Pons (tissue), 1 donor: ENCODE results near the gene ERN2.

Source experiments
- DNase-seq: peaks from one replicate; pipeline ENCODE4 v3.0.0-alpha.2; 2016; ENCODE audit warnings: low spot score

ERN2 gene

GRCh38 chr16:23687034-23687808 lies 25.8 kb downstream of the ERN2 start:
- DNase-seq, result no peak

DNA sequence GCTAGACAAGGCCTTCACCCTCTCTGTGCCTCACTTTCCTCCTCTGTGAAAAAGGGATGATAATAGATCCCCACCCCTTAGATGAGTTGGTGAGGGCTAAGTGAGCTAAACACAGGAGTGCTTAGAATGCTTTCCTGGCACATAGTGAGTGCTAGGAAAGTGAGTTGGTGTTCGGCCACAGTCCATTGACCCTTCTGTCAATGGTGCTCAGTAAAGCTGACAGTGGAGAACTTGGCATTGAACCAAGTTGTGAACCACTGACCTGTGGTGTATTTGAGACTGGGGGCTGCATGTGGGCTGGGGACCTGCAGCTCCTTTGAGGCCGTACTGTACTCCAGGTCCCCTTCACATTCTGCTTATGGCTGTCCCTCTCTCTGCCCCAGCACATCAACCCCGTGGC lies 29.5 kb downstream of the ERN2 start:
- no peak for DNase-seq

DNA sequence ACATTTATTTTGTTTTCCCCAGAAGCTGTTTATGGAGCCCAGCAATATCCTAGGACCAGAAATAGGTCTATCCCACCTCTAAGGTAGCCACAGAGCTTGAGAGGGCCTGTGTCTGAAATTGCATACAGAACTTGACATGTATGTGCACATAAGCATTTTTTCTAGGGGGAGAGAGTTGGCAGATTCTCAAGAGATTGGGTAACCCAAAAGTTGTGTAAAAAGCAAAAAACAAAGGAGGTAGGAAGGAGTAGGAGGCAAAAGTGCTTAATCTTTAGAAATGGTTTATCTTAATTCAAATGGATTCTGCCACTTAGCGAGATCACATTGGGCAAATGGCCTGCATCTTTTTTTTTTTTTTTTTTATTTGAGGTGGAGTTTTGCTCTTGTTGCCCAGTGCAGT lies 30.8 kb downstream of the ERN2 start:
- no peak for DNase-seq

DNA sequence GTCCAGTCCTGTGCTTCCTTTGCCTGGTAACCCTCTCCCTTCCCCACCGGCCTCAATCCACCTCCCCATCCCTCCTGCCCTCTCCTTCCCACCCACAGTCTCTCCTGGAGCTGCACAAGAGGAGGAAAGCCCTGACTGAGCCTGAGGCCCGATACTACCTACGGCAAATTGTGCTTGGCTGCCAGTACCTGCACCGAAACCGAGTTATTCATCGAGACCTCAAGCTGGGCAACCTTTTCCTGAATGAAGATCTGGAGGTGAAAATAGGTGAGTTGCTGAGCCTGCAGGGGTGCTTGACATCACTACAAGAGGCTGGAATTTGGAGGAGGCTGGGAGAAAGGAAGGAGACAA lies 33.1 kb downstream of the ERN2 start:
- DNase-seq, result no peak

GRCh38 chr16:23679274-23679985 lies 33.6 kb downstream of the ERN2 start:
- DNase-seq, result no peak

- peak; percentile 33 for DNase-seq
Observed at GRCh38 chr16:23678430-23679273, 34.4 kb downstream of the ERN2 start, which contains the start of gene PLK1. Gene PLK1 (plus strand): TSS chr16:23678889. CDS start chr16:23678933, 44 bp downstream.

DNA sequence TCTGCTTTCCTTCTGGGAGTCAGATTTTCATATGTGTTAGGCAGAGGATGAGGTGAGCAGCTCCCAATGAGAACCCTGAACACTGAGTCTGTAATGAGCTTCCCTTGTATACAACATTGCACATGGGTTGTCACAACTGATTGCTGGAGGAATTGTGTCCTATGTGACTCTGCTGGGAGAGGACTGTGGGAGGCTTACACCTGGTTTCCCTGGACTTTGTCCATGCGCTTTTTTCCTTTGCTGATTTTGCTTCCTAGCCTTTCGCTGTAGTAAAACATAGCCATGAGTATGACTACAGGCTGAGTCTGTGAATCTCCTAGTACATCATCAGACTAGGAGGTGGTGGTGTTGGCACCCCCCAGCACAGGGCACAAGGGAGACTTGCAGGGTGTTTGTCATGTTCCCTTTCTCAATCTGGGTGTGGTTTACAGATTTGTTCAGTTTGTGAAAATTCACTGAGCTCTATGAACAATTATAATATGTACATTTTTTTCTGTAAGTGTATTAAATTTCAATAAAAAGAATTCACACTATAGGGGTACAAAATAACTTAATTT lies 36.0 kb downstream of the ERN2 start:
- DNase-seq, result no peak

- no peak for DNase-seq
Observed at GRCh38 chr16:23673971-23674614, 38.9 kb downstream of the ERN2 start.

GRCh38 chr16:23670137-23670776 lies 42.8 kb downstream of the ERN2 start:
- DNase-seq, result no peak

- no peak for DNase-seq
Observed at GRCh38 chr16:23668873-23669272, 44.1 kb downstream of the ERN2 start.

- no peak for DNase-seq
Observed at GRCh38 chr16:23668225-23668624, 44.8 kb downstream of the ERN2 start.

GRCh38 chr16:23667355-23667659 lies 45.7 kb downstream of the ERN2 start:
- no peak for DNase-seq

GRCh38 chr16:23666571-23667354 lies 46.3 kb downstream of the ERN2 start:
- no peak for DNase-seq

- DNase-seq, result no peak
Observed at GRCh38 chr16:23663918-23664317, 49.1 kb downstream of the ERN2 start.

DNA sequence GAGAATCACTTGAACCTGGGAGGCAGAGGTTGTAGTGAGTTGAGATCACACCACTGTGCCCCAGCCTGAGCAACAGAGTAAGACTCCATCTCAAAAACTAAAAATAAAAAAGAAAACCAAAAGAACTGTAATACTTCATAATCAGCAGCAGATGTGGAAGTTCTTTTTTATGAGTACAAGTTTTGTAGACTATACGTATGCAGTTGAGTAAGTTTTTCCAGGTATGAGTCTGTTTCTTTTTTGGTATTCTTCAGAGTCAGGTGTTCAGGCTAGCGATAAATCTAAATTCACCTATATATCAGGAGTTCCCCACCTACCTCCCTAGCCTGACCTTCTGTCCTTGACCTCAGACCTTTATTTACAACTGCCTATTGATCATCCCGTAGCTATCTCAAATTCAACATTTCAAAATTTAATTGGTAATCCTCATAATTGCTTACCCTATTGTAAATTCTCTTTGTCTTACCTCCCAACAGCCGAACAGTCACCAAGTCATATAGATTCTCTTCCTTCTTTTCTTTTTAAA lies 61.0 kb downstream of the ERN2 start:
- DNase-seq, result no peak

- peak; percentile 13 for DNase-seq
Observed at GRCh38 chr16:23650674-23651416, 62.2 kb downstream of the ERN2 start.

DNA sequence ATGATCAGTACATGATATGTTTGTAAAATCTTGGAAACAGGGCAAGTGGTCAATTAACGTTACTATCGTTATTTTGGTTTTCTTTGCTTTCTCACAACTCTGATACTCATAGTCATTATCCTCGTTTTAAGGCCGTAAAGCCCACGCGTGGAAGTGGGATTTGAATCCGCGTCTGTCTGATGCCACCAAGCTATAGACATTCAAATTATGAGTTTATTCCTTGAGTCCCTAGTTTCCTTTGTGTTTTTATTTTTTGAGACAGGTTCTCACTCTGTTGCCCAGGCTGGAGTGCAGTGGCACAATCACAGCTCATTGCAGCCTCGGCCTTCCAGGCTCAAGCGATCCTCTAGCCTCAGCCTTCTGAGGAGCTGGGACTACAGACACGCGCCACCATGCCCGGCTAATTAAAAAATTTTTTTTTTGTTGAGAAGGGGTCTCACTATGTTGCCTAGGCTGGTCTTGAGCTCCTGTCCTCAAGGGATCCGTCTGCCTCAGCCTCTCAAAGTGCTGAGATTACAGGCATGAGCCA lies 70.7 kb downstream of the ERN2 start:
- no peak for DNase-seq

GRCh38 chr16:23640931-23641765 lies 71.9 kb downstream of the ERN2 start, which contains the start of the genes DCTN5 and PALB2:
Gene DCTN5 (plus strand): TSS chr16:23641466. CDS start chr16:23641543, 77 bp downstream.
Gene PALB2 (minus strand): TSS chr16:23641310. CDS start chr16:23641157, 153 bp downstream.
- DNase-seq, result peak; percentile 93
